IMR-90 (cell line): Measurements from ENCODE around the gene TRIM38. TPM values are rescaled to one million over a fixed set of nuclear protein-coding genes. Genes with fewer than 3 reads are reported as not detected.

Experiments
- ATAC-seq: fragments of 200-7000 bp; cut with Tn5 transposase; 2 replicates; pipeline ENCODE4 v1.9.1; 2020; ENCODE audit warnings: low read depth, mild to moderate bottlenecking, moderate library complexity
- BruUV-seq: library from RNA; stranded (reverse); fragments of 400-500 nt; replicated peaks from 2 replicates; lab custom pipeline; 2021; lab: Mats Ljungman, UMichigan
- CTCF ChIA-PET: fragments of 300-600 bp; formaldehyde crosslinking; extraction: SDS; loops from one replicate; lab custom pipeline; 2021; ENCODE audit warnings: antibody characterized with exemption; lab: Yijun Ruan, JAX
- POLR2A ChIA-PET: fragments of 300-600 bp; sonication (Branson Sonifier 250); formaldehyde crosslinking; loops from one replicate; lab custom pipeline; 2022; ENCODE audit warnings: antibody characterized with exemption; ENCODE audit not compliant: unreplicated experiment; lab: Charles Lee
- DNase-seq: peaks from one replicate; pipeline ENCODE4 v3.0.0; 2013
- H2AFZ ChIP-seq: replicated peaks from 2 replicates; pipeline ENCODE3; 2013; ENCODE audit warnings: low read length, mild to moderate bottlenecking; ENCODE audit not compliant: poor library complexity
- H2AK5ac ChIP-seq: 2 replicates; pipeline ENCODE4 v1.6.1; 2013; ENCODE audit warnings: low read depth, low read length, inconsistent platforms
- H2AK9ac ChIP-seq: replicated peaks from 2 replicates; pipeline ENCODE3; 2013; ENCODE audit warnings: mild to moderate bottlenecking, low read depth, low read length, moderate library complexity; ENCODE audit not compliant: poor library complexity
- H2BK120ac ChIP-seq: 2 replicates; pipeline ENCODE4 v1.6.1; 2013; ENCODE audit warnings: low read depth, low read length, inconsistent platforms
- H2BK15ac ChIP-seq: 3 replicates; pipeline ENCODE4 v1.6.1; 2013; ENCODE audit warnings: low read depth, low read length, inconsistent platforms
- H2BK20ac ChIP-seq: 2 replicates; pipeline ENCODE4 v1.6.1; 2013; ENCODE audit warnings: low read depth, mild to moderate bottlenecking, inconsistent platforms, low read length, moderate library complexity
- H2BK5ac ChIP-seq: 2 replicates; pipeline ENCODE4 v1.6.1; 2013; ENCODE audit warnings: mild to moderate bottlenecking, low read depth, low read length, inconsistent platforms; ENCODE audit not compliant: poor library complexity, severe bottlenecking
- H3K14ac ChIP-seq: replicated peaks from 2 replicates; pipeline ENCODE4 v1.6.1; 2013; ENCODE audit warnings: low read depth, low read length, inconsistent platforms
- H3K18ac ChIP-seq: 2 replicates; pipeline ENCODE4 v1.6.1; 2013; ENCODE audit warnings: low read depth, low read length, control low read depth
- H3K23ac ChIP-seq: 2 replicates; pipeline ENCODE4 v1.6.1; 2013; ENCODE audit warnings: low read depth, low read length, inconsistent platforms
- H3K27ac ChIP-seq: 2 replicates; pipeline ENCODE4 v1.5.1; 2013; ENCODE audit warnings: mild to moderate bottlenecking, control low read depth, low read length; ENCODE audit not compliant: insufficient read depth
- H3K27me3 ChIP-seq: 2 replicates; pipeline ENCODE4 v1.6.1; 2013; ENCODE audit warnings: low read length; ENCODE audit not compliant: control insufficient read depth, insufficient read depth
- H3K36me3 ChIP-seq: 2 replicates; pipeline ENCODE4 v1.6.1; 2013; ENCODE audit warnings: low read length, mixed read lengths; ENCODE audit not compliant: control insufficient read depth, insufficient read depth
- H3K4ac ChIP-seq: 2 replicates; pipeline ENCODE4 v1.6.1; 2013; ENCODE audit warnings: low read depth, low read length, inconsistent platforms
- H3K4me1 ChIP-seq: 2 replicates; pipeline ENCODE4 v1.6.1; 2013; ENCODE audit warnings: low read length, mixed read lengths; ENCODE audit not compliant: control insufficient read depth, insufficient read depth
- H3K4me2 ChIP-seq: 2 replicates; pipeline ENCODE4 v1.6.1; 2013; ENCODE audit warnings: low read depth, mild to moderate bottlenecking, control low read depth, low read length, moderate library complexity
- H3K4me3 ChIP-seq: 2 replicates; pipeline ENCODE4 v1.5.1; 2013; ENCODE audit warnings: low read depth, mild to moderate bottlenecking, control low read depth, low read length, moderate library complexity; ENCODE audit not compliant: insufficient read depth
- H3K56ac ChIP-seq: 2 replicates; pipeline ENCODE4 v1.6.1; 2013; ENCODE audit warnings: low read length, inconsistent platforms; ENCODE audit not compliant: insufficient read depth; ENCODE audit errors: extremely low read depth
- H3K79me1 ChIP-seq, 2 experiments: 2 replicates each; pipeline ENCODE4 v1.6.1; 2013; ENCODE audit warnings: low read length in 2 of 2, inconsistent platforms in 1 of 2, low read depth in 1 of 2
- H3K9ac ChIP-seq: 2 replicates; pipeline ENCODE4 v1.6.1; 2013; ENCODE audit warnings: low read depth, low read length, control low read depth
- H3K9me1 ChIP-seq: 2 replicates; pipeline ENCODE4 v1.6.1; 2013; ENCODE audit warnings: low read length, inconsistent platforms; ENCODE audit not compliant: insufficient read depth
- H3K9me3 ChIP-seq: 2 replicates; pipeline ENCODE4 v1.6.1; 2013; ENCODE audit warnings: low read length; ENCODE audit not compliant: control insufficient read depth, insufficient read depth
- H4K20me1 ChIP-seq: 2 replicates; pipeline ENCODE4 v1.6.1; 2013; ENCODE audit warnings: low read length, inconsistent platforms; ENCODE audit not compliant: insufficient read depth
- H4K5ac ChIP-seq: 2 replicates; pipeline ENCODE4 v1.6.1; 2013; ENCODE audit warnings: mild to moderate bottlenecking, low read depth, low read length, control low read depth
- H4K8ac ChIP-seq, 2 experiments: 2 replicates each; pipeline ENCODE4 v1.6.1; 2013; ENCODE audit warnings: low read depth in 2 of 2, low read length in 2 of 2, control low read depth in 1 of 2, inconsistent platforms in 1 of 2
- H4K91ac ChIP-seq: 2 replicates; pipeline ENCODE4 v1.6.1; 2013; ENCODE audit warnings: low read depth, low read length, inconsistent platforms; ENCODE audit not compliant: insufficient read depth
- BHLHE40 ChIP-seq: fragments of 150-350 bp; IDR thresholded peaks from 2 replicates; pipeline ENCODE4 v1.6.1; 2016; ENCODE audit warnings: mild to moderate bottlenecking, low read depth, low read length
- CEBPB ChIP-seq: IDR thresholded peaks from 2 replicates; pipeline ENCODE4 v1.6.1; 2012; ENCODE audit warnings: low read depth, low read length, improper control_type of control experiment
- CHD1 ChIP-seq: IDR thresholded peaks from 2 replicates; pipeline ENCODE4 v1.6.1; 2012; ENCODE audit warnings: low read depth, low read length, improper control_type of control experiment
- FOS ChIP-seq: fragments of 150-350 bp; IDR thresholded peaks from 2 replicates; pipeline ENCODE4 v1.6.1; 2016; ENCODE audit warnings: low read depth, low read length
- MAZ ChIP-seq: IDR thresholded peaks from 2 replicates; pipeline ENCODE4 v1.6.1; 2012; ENCODE audit warnings: low read depth, mild to moderate bottlenecking, low read length, improper control_type of control experiment, moderate library complexity, borderline replicate concordance
- MXI1 ChIP-seq: IDR thresholded peaks from 2 replicates; pipeline ENCODE4 v1.6.1; 2012; ENCODE audit warnings: low read depth, mild to moderate bottlenecking, low read length, moderate library complexity, borderline replicate concordance
- NFE2L2 ChIP-seq: fragments of 150-350 bp; IDR thresholded peaks from 2 replicates; pipeline ENCODE4 v1.6.1; 2016; ENCODE audit warnings: low read depth, mild to moderate bottlenecking, low read length
- POLR2A ChIP-seq: IDR thresholded peaks from 2 replicates; pipeline ENCODE4 v1.6.1; 2012; ENCODE audit warnings: mild to moderate bottlenecking, low read depth, low read length
- RAD21 ChIP-seq: IDR thresholded peaks from 2 replicates; pipeline ENCODE4 v1.6.1; 2012; ENCODE audit warnings: low read length, improper control_type of control experiment
- RCOR1 ChIP-seq: IDR thresholded peaks from 2 replicates; pipeline ENCODE4 v1.6.1; 2012; ENCODE audit warnings: mild to moderate bottlenecking, low read length, improper control_type of control experiment; ENCODE audit not compliant: insufficient replicate concordance
- SMC3 ChIP-seq: fragments of 150-350 bp; IDR thresholded peaks from 2 replicates; pipeline ENCODE4 v1.6.1; 2016; ENCODE audit warnings: low read depth, mild to moderate bottlenecking, antibody characterized with exemption, low read length, moderate library complexity
- dilution Hi-C: fragments of 300-500 bp; cut with HindIII; formaldehyde crosslinking; loops from one replicate; pipeline ENCODE4 v1.14.3; 2018; ENCODE audit warnings: low sequenced_read_pairs; ENCODE audit not compliant: unreplicated experiment
- in situ Hi-C: fragments of 300-500 bp; cut with MboI; formaldehyde crosslinking; loops from 3 replicates; pipeline ENCODE4 v1.14.3; 2019; ENCODE audit warnings: low sequenced_read_pairs, inconsistent platforms, mixed read lengths
- intact Hi-C: fragments of 100-400 bp; cut with micrococcal nuclease; formaldehyde crosslinking; loops from 2 replicates; pipeline ENCODE4 v1.10.0; 2022
- polyA plus RNA-seq, 3 experiments: library from polyadenylated mRNA; depleted of rRNA; stranded (reverse); fragments of >200 nt; gene quantifications; 2 replicates each; pipeline ENCODE4 v1.2.3, GENCODE V29; 2012; ENCODE audit warnings: low replicate concordance in 1 of 3
- total RNA-seq: library from RNA; depleted of rRNA; stranded (reverse); fragments of >200 nt; gene quantifications from 2 replicates; pipeline ENCODE4 v1.2.3, GENCODE V29; 2012
- TF ChIP-seq, protein P1 (sequence below): fragments of 150-350 bp; IDR thresholded peaks from 2 replicates; pipeline ENCODE4 v1.6.1; 2016; ENCODE audit warnings: low read depth, mild to moderate bottlenecking, low read length, moderate library complexity, borderline replicate concordance
- TF ChIP-seq, protein P2 (sequence below): fragments of 150-350 bp; IDR thresholded peaks from 2 replicates; pipeline ENCODE4 v1.6.1; 2017; ENCODE audit warnings: mild to moderate bottlenecking, antibody characterized with exemption, low read length, low read depth
- TF ChIP-seq, protein P3 (sequence below): conservative IDR thresholded peaks from 2 replicates; pipeline ENCODE4 v1.5.1; 2012; ENCODE audit warnings: mild to moderate bottlenecking, low read depth, low read length, improper control_type of control experiment

TRIM38 gene
- total and polyA plus RNA-seq, 2 of the 4 experiments (the other 2 are of a cell fraction): 4.1 to 6.3 TPM

DNA sequence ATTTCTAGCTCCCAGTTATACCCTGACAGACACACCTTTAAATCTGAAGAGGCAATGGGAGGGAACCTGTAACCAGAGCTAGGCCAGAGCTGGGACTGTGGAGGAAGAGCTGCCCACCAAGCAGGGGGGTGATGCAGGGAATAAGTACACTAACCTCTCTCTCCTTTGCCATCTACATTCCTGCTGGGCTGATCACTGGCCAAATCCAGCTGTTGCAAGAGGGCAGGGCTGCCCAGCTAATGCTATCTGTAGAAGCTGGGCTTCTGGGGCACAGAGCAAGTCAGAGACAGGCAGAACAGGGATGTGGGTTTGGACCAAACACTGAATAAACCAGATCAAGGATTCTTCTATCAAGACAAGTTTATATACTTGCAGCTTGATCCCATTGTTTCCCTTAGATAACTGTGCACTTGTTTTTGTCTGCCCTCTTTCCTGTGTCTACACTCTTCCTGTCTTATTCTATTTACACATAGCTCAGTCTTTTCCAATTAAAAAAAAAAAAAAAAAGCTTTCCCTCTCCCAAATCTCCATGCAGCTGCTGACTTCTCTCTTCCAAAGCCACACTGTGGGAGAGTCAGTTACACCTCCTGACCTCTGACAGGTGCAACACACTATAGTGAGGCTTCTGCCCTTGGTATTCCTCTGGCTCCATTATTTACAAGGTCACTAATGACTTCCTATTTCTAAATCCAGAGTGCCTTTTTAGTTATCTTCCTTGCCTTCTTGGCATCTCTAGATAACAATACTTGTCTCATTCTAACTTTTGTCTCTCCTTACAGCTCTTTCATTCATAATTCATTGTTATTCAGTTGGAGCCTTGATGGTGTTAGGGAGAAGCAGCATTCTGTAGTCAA, 43.7 kb downstream of the TRIM38 start:
- Histone ChIP-seq H3K9ac (no peak overlapping the region), H4K20me1 (no peaks in the 10 kb centered on the region)
- dilution Hi-C loops: no loop called here

More for the DNA sequence above, 43.7 kb downstream of the TRIM38 start:
- H3K4me3 ChIP-seq: no peak overlapping the region
- in situ Hi-C loops: no loop called here
- H2AK9ac ChIP-seq: no peak overlapping the region
- BruUV-seq: no TSS peak
- no peak overlapping the region for H2BK20ac ChIP-seq
- no peak overlapping the region for H2BK15ac ChIP-seq
- H3K9me3 ChIP-seq: no peaks in the 10 kb centered on the region
- no peak overlapping the region for H4K91ac ChIP-seq
- H3K27ac ChIP-seq: no peak overlapping the region
- no peak overlapping the region for H2AK5ac ChIP-seq
- no peak overlapping the region for H3K18ac ChIP-seq
- no peaks in the 10 kb centered on the region for H3K36me3 ChIP-seq
- DNase-seq (no peak), ATAC-seq (no peak; the same call in none of the 2 replicates)
- no peak overlapping the region for H4K5ac ChIP-seq
- no peaks in the 10 kb centered on the region for H3K9me1 ChIP-seq
- no peak overlapping the region for H3K4ac ChIP-seq
- H3K23ac ChIP-seq: no peak overlapping the region
- H3K4me2 ChIP-seq: no peak overlapping the region
- H2BK120ac ChIP-seq: no peak overlapping the region
- no peak overlapping the region for H2BK5ac ChIP-seq
- TF ChIP-seq MXI1 (no peak), RCOR1 (no peak), FOS (no peak), POLR2A (no peak), SMC3 (no peak), BHLHE40 (no peak), CHD1 (no peak), MAZ (no peak), NFE2L2 (no peak), CEBPB (no peak), RAD21 (no peak)
- TF ChIP-seq, protein P1, sequence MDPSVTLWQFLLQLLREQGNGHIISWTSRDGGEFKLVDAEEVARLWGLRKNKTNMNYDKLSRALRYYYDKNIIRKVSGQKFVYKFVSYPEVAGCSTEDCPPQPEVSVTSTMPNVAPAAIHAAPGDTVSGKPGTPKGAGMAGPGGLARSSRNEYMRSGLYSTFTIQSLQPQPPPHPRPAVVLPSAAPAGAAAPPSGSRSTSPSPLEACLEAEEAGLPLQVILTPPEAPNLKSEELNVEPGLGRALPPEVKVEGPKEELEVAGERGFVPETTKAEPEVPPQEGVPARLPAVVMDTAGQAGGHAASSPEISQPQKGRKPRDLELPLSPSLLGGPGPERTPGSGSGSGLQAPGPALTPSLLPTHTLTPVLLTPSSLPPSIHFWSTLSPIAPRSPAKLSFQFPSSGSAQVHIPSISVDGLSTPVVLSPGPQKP: no peak
- TF ChIP-seq, protein P2, sequence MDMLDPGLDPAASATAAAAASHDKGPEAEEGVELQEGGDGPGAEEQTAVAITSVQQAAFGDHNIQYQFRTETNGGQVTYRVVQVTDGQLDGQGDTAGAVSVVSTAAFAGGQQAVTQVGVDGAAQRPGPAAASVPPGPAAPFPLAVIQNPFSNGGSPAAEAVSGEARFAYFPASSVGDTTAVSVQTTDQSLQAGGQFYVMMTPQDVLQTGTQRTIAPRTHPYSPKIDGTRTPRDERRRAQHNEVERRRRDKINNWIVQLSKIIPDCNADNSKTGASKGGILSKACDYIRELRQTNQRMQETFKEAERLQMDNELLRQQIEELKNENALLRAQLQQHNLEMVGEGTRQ: no peak
- TF ChIP-seq, protein P3, sequence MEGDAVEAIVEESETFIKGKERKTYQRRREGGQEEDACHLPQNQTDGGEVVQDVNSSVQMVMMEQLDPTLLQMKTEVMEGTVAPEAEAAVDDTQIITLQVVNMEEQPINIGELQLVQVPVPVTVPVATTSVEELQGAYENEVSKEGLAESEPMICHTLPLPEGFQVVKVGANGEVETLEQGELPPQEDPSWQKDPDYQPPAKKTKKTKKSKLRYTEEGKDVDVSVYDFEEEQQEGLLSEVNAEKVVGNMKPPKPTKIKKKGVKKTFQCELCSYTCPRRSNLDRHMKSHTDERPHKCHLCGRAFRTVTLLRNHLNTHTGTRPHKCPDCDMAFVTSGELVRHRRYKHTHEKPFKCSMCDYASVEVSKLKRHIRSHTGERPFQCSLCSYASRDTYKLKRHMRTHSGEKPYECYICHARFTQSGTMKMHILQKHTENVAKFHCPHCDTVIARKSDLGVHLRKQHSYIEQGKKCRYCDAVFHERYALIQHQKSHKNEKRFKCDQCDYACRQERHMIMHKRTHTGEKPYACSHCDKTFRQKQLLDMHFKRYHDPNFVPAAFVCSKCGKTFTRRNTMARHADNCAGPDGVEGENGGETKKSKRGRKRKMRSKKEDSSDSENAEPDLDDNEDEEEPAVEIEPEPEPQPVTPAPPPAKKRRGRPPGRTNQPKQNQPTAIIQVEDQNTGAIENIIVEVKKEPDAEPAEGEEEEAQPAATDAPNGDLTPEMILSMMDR: no peak
- intact Hi-C loops: no loop called here
- H4K8ac ChIP-seq: no peak overlapping the region
- H3K79me1 ChIP-seq: no peaks in the 10 kb centered on the region; a peak in 1 of 4 replicates
- no peak overlapping the region for H2AFZ ChIP-seq
- no peak overlapping the region for H3K56ac ChIP-seq
- no peaks in the 10 kb centered on the region for H3K27me3 ChIP-seq
- 0 out of 2 replicates have a peak, but pooled peaks cover 3% of the 10 kb centered on the region for H3K4me1 ChIP-seq
- H3K14ac ChIP-seq: no peak overlapping the region
- POLR2A ChIA-PET: interaction anchor here (0.6 kb wide), 2 partner anchors 8 to 113 kb away, joined by 3 to 4 read pairs; no protein-coding TSS in a partner anchor
- CTCF ChIA-PET: interaction anchor here (0.9 to 1.7 kb wide), 2 partner anchors 9 to 13 kb away, joined by 3 to 10 read pairs; no protein-coding TSS in a partner anchor
